HepG2 (cell line): ENCODE data around the gene ATF1. TPM values are rescaled to one million over a fixed set of nuclear protein-coding genes. Genes with fewer than 3 reads are reported as not detected.
A peak's percentile ranks its signal among the peaks of the same experiment; 100 is the strongest.

Experiments
- ARNTL ChIP-seq: sonication (generic); formaldehyde crosslinking; IDR thresholded peaks from 2 replicates; pipeline ENCODE4 v1.4.0; 2020; ENCODE audit warnings: mild to moderate bottlenecking, missing genetic modification reagents
- HNRNPK ChIP-seq: fragments of 200-400 bp; formaldehyde crosslinking; IDR thresholded peaks from 2 replicates; pipeline ENCODE4 v1.6.1; 2018; ENCODE audit warnings: low read length, low read depth, moderate library complexity, mild to moderate bottlenecking; ENCODE audit not compliant: poor library complexity, severe bottlenecking
- KAT2B ChIP-seq: fragments of 150-350 bp; IDR thresholded peaks from 2 replicates; pipeline ENCODE4 v1.6.1; 2014; ENCODE audit warnings: low read depth, low read length, borderline replicate concordance
- KIAA2018 ChIP-seq: sonication (generic); formaldehyde crosslinking; IDR thresholded peaks from 2 replicates; pipeline ENCODE4 v1.5.0; 2020; ENCODE audit warnings: mild to moderate bottlenecking, missing genetic modification reagents, borderline replicate concordance
- ZNF10 ChIP-seq: sonication (generic); formaldehyde crosslinking; IDR thresholded peaks from 2 replicates; pipeline ENCODE4 v1.4.0; 2020; ENCODE audit warnings: mild to moderate bottlenecking, low read depth, missing genetic modification reagents, borderline replicate concordance
- ZNF263 ChIP-seq: sonication (generic); formaldehyde crosslinking; IDR thresholded peaks from 2 replicates; pipeline ENCODE4 v1.4.0; 2020; ENCODE audit warnings: missing genetic modification reagents
- ZNF589 ChIP-seq: sonication (generic); formaldehyde crosslinking; conservative IDR thresholded peaks from 2 replicates; pipeline ENCODE4 v1.8.0; 2022; ENCODE audit warnings: mild to moderate bottlenecking, moderate library complexity, missing genetic modification reagents
- polyA plus RNA-seq, 8 experiments: library from polyadenylated mRNA; depleted of rRNA in 3 of 8; stranded (reverse) in 7 of 8; unstranded in 1 of 8; fragments of >200 nt; fragmentation: Illumina TruSeq in 4 of 8; extraction: Trizol in 4 of 8; gene quantifications; 2 replicates each; pipeline versions ENCODE4 v1.2.1 to v1.2.3, GENCODE V29; 2011 to 2016; ENCODE audit warnings: low read depth in 4 of 8, missing spikeins in 1 of 8, mixed read lengths in 1 of 8; ENCODE audit not compliant: insufficient read depth in 1 of 8
- total RNA-seq, 5 experiments: library from RNA; depleted of rRNA; stranded (reverse); fragments of >200 nt; fragmentation: Illumina TruSeq; extraction: Trizol; gene quantifications; 2 replicates each; pipeline ENCODE4 v1.2.3, GENCODE V29; 2016; ENCODE audit warnings: low read depth in 1 of 5
- TF ChIP-seq, protein P1 (sequence below): sonication (generic); formaldehyde crosslinking; IDR thresholded peaks from 2 replicates; pipeline ENCODE4 v1.4.0; 2020; ENCODE audit warnings: missing genetic modification reagents
- TF ChIP-seq, protein P2 (sequence below): sonication (generic); formaldehyde crosslinking; IDR thresholded peaks from 2 replicates; pipeline ENCODE4 v1.8.1; 2023; ENCODE audit warnings: mild to moderate bottlenecking, missing genetic modification reagents
- TF ChIP-seq, protein P3 (sequence below): sonication (generic); formaldehyde crosslinking; IDR thresholded peaks from 2 replicates; pipeline ENCODE4 v1.5.0; 2020; ENCODE audit warnings: missing genetic modification reagents

ATF1 gene
- total and polyA plus RNA-seq, 2 of the 13 experiments (the other 11 are each of a cell fraction or from before 2014, with no cell fraction given) = 29.3 to 52.0 TPM

- TF ChIP-seq, protein P1, sequence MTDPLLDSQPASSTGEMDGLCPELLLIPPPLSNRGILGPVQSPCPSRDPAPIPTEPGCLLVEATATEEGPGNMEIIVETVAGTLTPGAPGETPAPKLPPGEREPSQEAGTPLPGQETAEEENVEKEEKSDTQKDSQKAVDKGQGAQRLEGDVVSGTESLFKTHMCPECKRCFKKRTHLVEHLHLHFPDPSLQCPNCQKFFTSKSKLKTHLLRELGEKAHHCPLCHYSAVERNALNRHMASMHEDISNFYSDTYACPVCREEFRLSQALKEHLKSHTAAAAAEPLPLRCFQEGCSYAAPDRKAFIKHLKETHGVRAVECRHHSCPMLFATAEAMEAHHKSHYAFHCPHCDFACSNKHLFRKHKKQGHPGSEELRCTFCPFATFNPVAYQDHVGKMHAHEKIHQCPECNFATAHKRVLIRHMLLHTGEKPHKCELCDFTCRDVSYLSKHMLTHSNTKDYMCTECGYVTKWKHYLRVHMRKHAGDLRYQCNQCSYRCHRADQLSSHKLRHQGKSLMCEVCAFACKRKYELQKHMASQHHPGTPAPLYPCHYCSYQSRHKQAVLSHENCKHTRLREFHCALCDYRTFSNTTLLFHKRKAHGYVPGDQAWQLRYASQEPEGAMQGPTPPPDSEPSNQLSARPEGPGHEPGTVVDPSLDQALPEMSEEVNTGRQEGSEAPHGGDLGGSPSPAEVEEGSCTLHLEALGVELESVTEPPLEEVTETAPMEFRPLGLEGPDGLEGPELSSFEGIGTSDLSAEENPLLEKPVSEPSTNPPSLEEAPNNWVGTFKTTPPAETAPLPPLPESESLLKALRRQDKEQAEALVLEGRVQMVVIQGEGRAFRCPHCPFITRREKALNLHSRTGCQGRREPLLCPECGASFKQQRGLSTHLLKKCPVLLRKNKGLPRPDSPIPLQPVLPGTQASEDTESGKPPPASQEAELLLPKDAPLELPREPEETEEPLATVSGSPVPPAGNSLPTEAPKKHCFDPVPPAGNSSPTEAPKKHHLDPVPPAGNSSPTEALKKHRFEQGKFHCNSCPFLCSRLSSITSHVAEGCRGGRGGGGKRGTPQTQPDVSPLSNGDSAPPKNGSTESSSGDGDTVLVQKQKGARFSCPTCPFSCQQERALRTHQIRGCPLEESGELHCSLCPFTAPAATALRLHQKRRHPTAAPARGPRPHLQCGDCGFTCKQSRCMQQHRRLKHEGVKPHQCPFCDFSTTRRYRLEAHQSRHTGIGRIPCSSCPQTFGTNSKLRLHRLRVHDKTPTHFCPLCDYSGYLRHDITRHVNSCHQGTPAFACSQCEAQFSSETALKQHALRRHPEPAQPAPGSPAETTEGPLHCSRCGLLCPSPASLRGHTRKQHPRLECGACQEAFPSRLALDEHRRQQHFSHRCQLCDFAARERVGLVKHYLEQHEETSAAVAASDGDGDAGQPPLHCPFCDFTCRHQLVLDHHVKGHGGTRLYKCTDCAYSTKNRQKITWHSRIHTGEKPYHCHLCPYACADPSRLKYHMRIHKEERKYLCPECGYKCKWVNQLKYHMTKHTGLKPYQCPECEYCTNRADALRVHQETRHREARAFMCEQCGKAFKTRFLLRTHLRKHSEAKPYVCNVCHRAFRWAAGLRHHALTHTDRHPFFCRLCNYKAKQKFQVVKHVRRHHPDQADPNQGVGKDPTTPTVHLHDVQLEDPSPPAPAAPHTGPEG (CRISPR knock-in tag) = no peak; the same call in 1 of the 2 replicates
- TF ChIP-seq ZNF589 (CRISPR knock-in tag) (no peak), HNRNPK (peak; percentile 98), ZNF263 (no peak), KAT2B (no peak), KIAA2018 (no peak), ARNTL (peak; percentile 52; the same call in 1 of the 2 replicates), ZNF10 (CRISPR knock-in tag) (no peak)
- TF ChIP-seq, protein P2, sequence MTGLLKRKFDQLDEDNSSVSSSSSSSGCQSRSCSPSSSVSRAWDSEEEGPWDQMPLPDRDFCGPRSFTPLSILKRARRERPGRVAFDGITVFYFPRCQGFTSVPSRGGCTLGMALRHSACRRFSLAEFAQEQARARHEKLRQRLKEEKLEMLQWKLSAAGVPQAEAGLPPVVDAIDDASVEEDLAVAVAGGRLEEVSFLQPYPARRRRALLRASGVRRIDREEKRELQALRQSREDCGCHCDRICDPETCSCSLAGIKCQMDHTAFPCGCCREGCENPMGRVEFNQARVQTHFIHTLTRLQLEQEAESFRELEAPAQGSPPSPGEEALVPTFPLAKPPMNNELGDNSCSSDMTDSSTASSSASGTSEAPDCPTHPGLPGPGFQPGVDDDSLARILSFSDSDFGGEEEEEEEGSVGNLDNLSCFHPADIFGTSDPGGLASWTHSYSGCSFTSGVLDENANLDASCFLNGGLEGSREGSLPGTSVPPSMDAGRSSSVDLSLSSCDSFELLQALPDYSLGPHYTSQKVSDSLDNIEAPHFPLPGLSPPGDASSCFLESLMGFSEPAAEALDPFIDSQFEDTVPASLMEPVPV (CRISPR knock-in tag) = no peak
- TF ChIP-seq, protein P3, sequence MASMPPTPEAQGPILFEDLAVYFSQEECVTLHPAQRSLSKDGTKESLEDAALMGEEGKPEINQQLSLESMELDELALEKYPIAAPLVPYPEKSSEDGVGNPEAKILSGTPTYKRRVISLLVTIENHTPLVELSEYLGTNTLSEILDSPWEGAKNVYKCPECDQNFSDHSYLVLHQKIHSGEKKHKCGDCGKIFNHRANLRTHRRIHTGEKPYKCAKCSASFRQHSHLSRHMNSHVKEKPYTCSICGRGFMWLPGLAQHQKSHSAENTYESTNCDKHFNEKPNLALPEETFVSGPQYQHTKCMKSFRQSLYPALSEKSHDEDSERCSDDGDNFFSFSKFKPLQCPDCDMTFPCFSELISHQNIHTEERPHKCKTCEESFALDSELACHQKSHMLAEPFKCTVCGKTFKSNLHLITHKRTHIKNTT (CRISPR knock-in tag) = no peak
Observed at GRCh38 chr12:50763639-50764285, at the start of gene ATF1 (continued).
